HG03442 (cell line): ENCODE data around the gene AMOTL1.

ENCODE experiments used
- ATAC-seq: cut with Tn5 transposase; IDR thresholded peaks from one replicate; pipeline ENCODE4 v1.9.1; 2021; ENCODE audit warnings: mild to moderate bottlenecking, moderate library complexity; ENCODE audit not compliant: unreplicated experiment

The AMOTL1 gene

GRCh38 chr11:94767291-94767690 lies 865 bp upstream of the AMOTL1 start:
- no peak for ATAC-seq

- ATAC-seq = peak; percentile 8
Measured at GRCh38 chr11:94768602-94769541, 716 bp downstream of the AMOTL1 start.

GRCh38 chr11:94769880-94770279 lies 1.7 kb downstream of the AMOTL1 start:
- ATAC-seq = no peak

GRCh38 chr11:94770563-94771120 lies 2.5 kb downstream of the AMOTL1 start:
- ATAC-seq = no peak

GRCh38 chr11:94771390-94771789 lies 3.2 kb downstream of the AMOTL1 start:
- no peak for ATAC-seq

GRCh38 chr11:94771951-94772350 lies 3.8 kb downstream of the AMOTL1 start:
- ATAC-seq = no peak

- ATAC-seq = no peak
Measured at GRCh38 chr11:94773842-94774241, 5.7 kb downstream of the AMOTL1 start.

- no peak for ATAC-seq
Measured at GRCh38 chr11:94774345-94774744, 6.2 kb downstream of the AMOTL1 start.

GRCh38 chr11:94775567-94776327 lies 7.6 kb downstream of the AMOTL1 start:
- ATAC-seq = no peak

- ATAC-seq = no peak
Measured at GRCh38 chr11:94776351-94777321, 8.5 kb downstream of the AMOTL1 start.

GRCh38 chr11:94780432-94780831 lies 12.3 kb downstream of the AMOTL1 start:
- ATAC-seq = no peak

GRCh38 chr11:94781837-94782236 lies 13.7 kb downstream of the AMOTL1 start:
- no peak for ATAC-seq

- no peak for ATAC-seq
Measured at GRCh38 chr11:94782446-94782845, 14.3 kb downstream of the AMOTL1 start.

GRCh38 chr11:94784884-94785283 lies 16.7 kb downstream of the AMOTL1 start:
- ATAC-seq = no peak

- ATAC-seq = no peak
Measured at GRCh38 chr11:94785509-94785908, 17.4 kb downstream of the AMOTL1 start.

GRCh38 chr11:94786264-94787126 lies 18.3 kb downstream of the AMOTL1 start:
- peak; percentile 66 for ATAC-seq

GRCh38 chr11:94787801-94788200 lies 19.6 kb downstream of the AMOTL1 start:
- ATAC-seq = no peak

GRCh38 chr11:94788396-94788795 lies 20.2 kb downstream of the AMOTL1 start:
- no peak for ATAC-seq

GRCh38 chr11:94790197-94790596 lies 22.0 kb downstream of the AMOTL1 start:
- ATAC-seq = no peak
